ENCODE results near the gene RLN1.

DNA sequence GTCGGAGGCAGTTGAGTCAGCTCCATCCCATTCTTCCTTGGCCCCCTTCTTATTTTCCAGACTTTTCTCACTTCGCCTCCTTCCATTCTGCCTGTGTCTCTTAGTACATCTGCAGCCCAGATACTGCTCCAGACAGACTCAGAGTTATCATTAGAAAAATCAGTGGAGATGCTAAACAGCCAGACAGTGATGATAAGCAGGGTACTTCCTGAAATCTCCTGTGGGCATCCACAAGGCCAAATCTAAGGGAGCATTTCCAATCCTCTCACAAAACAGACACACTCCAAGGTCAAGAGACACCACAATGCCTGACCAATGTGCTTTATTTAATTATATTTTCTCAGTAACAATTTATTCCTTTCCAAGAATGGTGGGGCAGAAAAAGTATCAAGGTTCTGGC, 14.5 kb upstream of the RLN1 start:
- TF ChIP-seq, protein P1, sequence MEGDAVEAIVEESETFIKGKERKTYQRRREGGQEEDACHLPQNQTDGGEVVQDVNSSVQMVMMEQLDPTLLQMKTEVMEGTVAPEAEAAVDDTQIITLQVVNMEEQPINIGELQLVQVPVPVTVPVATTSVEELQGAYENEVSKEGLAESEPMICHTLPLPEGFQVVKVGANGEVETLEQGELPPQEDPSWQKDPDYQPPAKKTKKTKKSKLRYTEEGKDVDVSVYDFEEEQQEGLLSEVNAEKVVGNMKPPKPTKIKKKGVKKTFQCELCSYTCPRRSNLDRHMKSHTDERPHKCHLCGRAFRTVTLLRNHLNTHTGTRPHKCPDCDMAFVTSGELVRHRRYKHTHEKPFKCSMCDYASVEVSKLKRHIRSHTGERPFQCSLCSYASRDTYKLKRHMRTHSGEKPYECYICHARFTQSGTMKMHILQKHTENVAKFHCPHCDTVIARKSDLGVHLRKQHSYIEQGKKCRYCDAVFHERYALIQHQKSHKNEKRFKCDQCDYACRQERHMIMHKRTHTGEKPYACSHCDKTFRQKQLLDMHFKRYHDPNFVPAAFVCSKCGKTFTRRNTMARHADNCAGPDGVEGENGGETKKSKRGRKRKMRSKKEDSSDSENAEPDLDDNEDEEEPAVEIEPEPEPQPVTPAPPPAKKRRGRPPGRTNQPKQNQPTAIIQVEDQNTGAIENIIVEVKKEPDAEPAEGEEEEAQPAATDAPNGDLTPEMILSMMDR (IDR thresholded peaks at IDR 0.05) = no peak
- TF ChIP-seq POLR2A (IDR thresholded peaks at IDR 0.05) = no peak

Measured in right lobe of liver (tissue), 4 donors.